HG03064 (cell line): ENCODE measurements around the gene HPF1.
"Not testable (repeated sequence)": the region's sequence is repeated elsewhere in the genome, so short reads cannot be mapped to it uniquely, and the experiment has no call there.

Experiments
- ATAC-seq: cut with Tn5 transposase; IDR thresholded peaks from one replicate; pipeline ENCODE4 v1.9.1; 2021; ENCODE audit warnings: low read depth; ENCODE audit not compliant: unreplicated experiment

The HPF1 gene

GRCh38 chr4:169757575-169758184, at the start of gene HPF1:
HPF1 (minus strand) TSS chr4:169757944; CDS start chr4:169757877, 67 bp downstream.
- peak; percentile 93 for ATAC-seq

- ATAC-seq, result not testable (repeated sequence)
Measured at GRCh38 chr4:169806770-169807169, 49.0 kb upstream of the HPF1 start.

- no peak for ATAC-seq
Measured at GRCh38 chr4:169803413-169803812, 45.7 kb upstream of the HPF1 start.

GRCh38 chr4:169802873-169803272, 45.1 kb upstream of the HPF1 start:
- ATAC-seq, result no peak

GRCh38 chr4:169800541-169800940, 42.8 kb upstream of the HPF1 start:
- no peak for ATAC-seq

GRCh38 chr4:169799260-169799659, 41.5 kb upstream of the HPF1 start:
- ATAC-seq, result no peak

GRCh38 chr4:169795585-169795984, 37.8 kb upstream of the HPF1 start:
- ATAC-seq, result no peak

GRCh38 chr4:169791527-169792156, 33.9 kb upstream of the HPF1 start:
- no peak for ATAC-seq

GRCh38 chr4:169791062-169791461, 33.3 kb upstream of the HPF1 start:
- no peak for ATAC-seq

GRCh38 chr4:169774466-169775445, 17.0 kb upstream of the HPF1 start:
- ATAC-seq, result no peak

GRCh38 chr4:169773889-169774288, 16.1 kb upstream of the HPF1 start:
- no peak for ATAC-seq

- ATAC-seq, result not testable (repeated sequence)
Measured at GRCh38 chr4:169771556-169772080, 13.9 kb upstream of the HPF1 start.

- no peak for ATAC-seq
Measured at GRCh38 chr4:169770416-169770815, 12.7 kb upstream of the HPF1 start.

- ATAC-seq, result no peak
Measured at GRCh38 chr4:169768385-169768784, 10.6 kb upstream of the HPF1 start.

GRCh38 chr4:169766741-169767140, 9.0 kb upstream of the HPF1 start:
- no peak for ATAC-seq

GRCh38 chr4:169765835-169766234, 8.1 kb upstream of the HPF1 start:
- no peak for ATAC-seq

GRCh38 chr4:169761846-169762245, 4.1 kb upstream of the HPF1 start:
- ATAC-seq, result no peak

- no peak for ATAC-seq
Measured at GRCh38 chr4:169758401-169758962, 738 bp upstream of the HPF1 start.

GRCh38 chr4:169756971-169757574, 671 bp downstream of the HPF1 start:
- ATAC-seq, result peak; percentile 23

- no peak for ATAC-seq
Measured at GRCh38 chr4:169745291-169745690, 12.5 kb downstream of the HPF1 start.
